ENCODE measurements around the gene CBLB.

- TF ChIP-seq, protein P1, sequence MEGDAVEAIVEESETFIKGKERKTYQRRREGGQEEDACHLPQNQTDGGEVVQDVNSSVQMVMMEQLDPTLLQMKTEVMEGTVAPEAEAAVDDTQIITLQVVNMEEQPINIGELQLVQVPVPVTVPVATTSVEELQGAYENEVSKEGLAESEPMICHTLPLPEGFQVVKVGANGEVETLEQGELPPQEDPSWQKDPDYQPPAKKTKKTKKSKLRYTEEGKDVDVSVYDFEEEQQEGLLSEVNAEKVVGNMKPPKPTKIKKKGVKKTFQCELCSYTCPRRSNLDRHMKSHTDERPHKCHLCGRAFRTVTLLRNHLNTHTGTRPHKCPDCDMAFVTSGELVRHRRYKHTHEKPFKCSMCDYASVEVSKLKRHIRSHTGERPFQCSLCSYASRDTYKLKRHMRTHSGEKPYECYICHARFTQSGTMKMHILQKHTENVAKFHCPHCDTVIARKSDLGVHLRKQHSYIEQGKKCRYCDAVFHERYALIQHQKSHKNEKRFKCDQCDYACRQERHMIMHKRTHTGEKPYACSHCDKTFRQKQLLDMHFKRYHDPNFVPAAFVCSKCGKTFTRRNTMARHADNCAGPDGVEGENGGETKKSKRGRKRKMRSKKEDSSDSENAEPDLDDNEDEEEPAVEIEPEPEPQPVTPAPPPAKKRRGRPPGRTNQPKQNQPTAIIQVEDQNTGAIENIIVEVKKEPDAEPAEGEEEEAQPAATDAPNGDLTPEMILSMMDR (conservative IDR thresholded peaks at IDR 0.05), result no peak
- no peak for TF ChIP-seq ZFX (IDR thresholded peaks at IDR 0.05)
These were observed 168.2 kb downstream of the CBLB start for GRCh38 chr3:105700575-105700974.

Data from C4-2B (cell line).